ENCODE results near the gene HIRIP3.

HIRIP3 gene

GRCh38 chr16:30026449-30026848 is 31.0 kb upstream of the HIRIP3 start:
- Histone ChIP-seq H3K4me3 (replicated peaks; ENCODE audit: insufficient read depth, low read length) (no peak overlapping the region), H3K27ac (replicated peaks) (no peak overlapping the region), H3K27me3 (ENCODE audit: insufficient read depth, poor library complexity, severe bottlenecking) (peaks cover 54% of the 10 kb centered on the region)
- DNase-seq (ENCODE audit: low read depth in 1 of 2, low spot score in 1 of 2) = no peak
- TF ChIP-seq REST (IDR thresholded peaks at IDR 0.05; ENCODE audit: insufficient replicate concordance, low read depth) = no peak
- no peak for TF ChIP-seq SPI1 (IDR thresholded peaks at IDR 0.05; ENCODE audit: borderline replicate concordance, low read depth)
- TF ChIP-seq POLR2AphosphoS5 (IDR thresholded peaks at IDR 0.05; ENCODE audit: low read depth) = no peak
- TF ChIP-seq CTCF (IDR thresholded peaks at IDR 0.05; ENCODE audit: insufficient read depth, low read length) = no peak
- TF ChIP-seq GABPA (IDR thresholded peaks at IDR 0.05; ENCODE audit: low read depth) = no peak

- Histone ChIP-seq H3K4me3 (replicated peaks; ENCODE audit: insufficient read depth, low read length) (no peak overlapping the region), H3K27me3 (ENCODE audit: insufficient read depth, poor library complexity, severe bottlenecking) (peaks cover 50% of the 10 kb centered on the region), H3K27ac (replicated peaks) (no peak overlapping the region)
- TF ChIP-seq CTCF (IDR thresholded peaks at IDR 0.05; ENCODE audit: insufficient read depth, low read length) (no peak), POLR2AphosphoS5 (IDR thresholded peaks at IDR 0.05; ENCODE audit: low read depth) (no peak), GABPA (IDR thresholded peaks at IDR 0.05; ENCODE audit: low read depth) (no peak), REST (IDR thresholded peaks at IDR 0.05; ENCODE audit: insufficient replicate concordance, low read depth) (no peak)
- no peak for DNase-seq (ENCODE audit: low read depth in 1 of 2, low spot score in 1 of 2)
Observed at GRCh38 chr16:30025574-30025973, 30.2 kb upstream of the HIRIP3 start.

- no peak overlapping the region for H3K27ac ChIP-seq (replicated peaks)
- H3K4me3 ChIP-seq (replicated peaks; ENCODE audit: insufficient read depth, low read length) = no peak overlapping the region
- TF ChIP-seq CTCF (IDR thresholded peaks at IDR 0.05; ENCODE audit: insufficient read depth, low read length) (no peak), REST (IDR thresholded peaks at IDR 0.05; ENCODE audit: insufficient replicate concordance, low read depth) (no peak), GABPA (IDR thresholded peaks at IDR 0.05; ENCODE audit: low read depth) (no peak), SPI1 (IDR thresholded peaks at IDR 0.05; ENCODE audit: borderline replicate concordance, low read depth) (no peak)
- no peak for DNase-seq (ENCODE audit: low read depth in 1 of 2, low spot score in 1 of 2)
- H3K27me3 ChIP-seq (ENCODE audit: insufficient read depth, poor library complexity, severe bottlenecking) = peaks cover 48% of the 10 kb centered on the region
Observed at GRCh38 chr16:30025156-30025555, 29.7 kb upstream of the HIRIP3 start.
